Left lung (tissue), 10 donors: Measurements from ENCODE around the gene GNS. TPM values are rescaled to one million over a fixed set of nuclear protein-coding genes. Genes with fewer than 3 reads are reported as not detected.

Experiments
- ATAC-seq: fragments of 200-7000 bp; cut with Tn5 transposase; one replicate; pipeline ENCODE4 v1.9.1; 2020; ENCODE audit warnings: moderate library complexity
- DNase-seq, 4 donors: peaks; one replicate each; pipeline ENCODE4 v3.0.0-alpha.2; 2013 to 2020
- H3K27ac ChIP-seq, 2 donors: fragments of 200-600 bp; sonication (generic) in 1 of 2; one replicate each; pipeline versions ENCODE4 v1.5.0 to v1.8.0; 2020 to 2021
- H3K27me3 ChIP-seq, 2 donors: fragments of 200-600 bp; sonication (generic) in 1 of 2; one replicate each; pipeline versions ENCODE4 v1.5.0 to v1.8.0; 2020 to 2021
- H3K36me3 ChIP-seq, 2 donors: fragments of 200-600 bp; sonication (generic) in 1 of 2; one replicate each; pipeline versions ENCODE4 v1.5.0 to v1.8.0; 2020 to 2021
- H3K4me1 ChIP-seq, 2 donors: fragments of 200-600 bp; one replicate each; pipeline ENCODE4 v1.8.0; 2021
- H3K4me3 ChIP-seq, 2 donors: fragments of 200-600 bp; sonication (generic) in 1 of 2; one replicate each; pipeline versions ENCODE4 v1.5.0 to v1.8.0; 2020 to 2021; ENCODE audit warnings: mild to moderate bottlenecking in 1 of 2
- H3K9me3 ChIP-seq, 2 donors: fragments of 200-600 bp; sonication (generic) in 1 of 2; one replicate each; pipeline versions ENCODE4 v1.5.0 to v1.8.0; 2020 to 2021
- CTCF ChIP-seq, 2 donors: fragments of 200-600 bp; sonication (generic) in 1 of 2; IDR thresholded peaks; one replicate each; pipeline versions ENCODE4 v1.5.0 to v1.8.0; 2021; ENCODE audit warnings: antibody characterized with exemption in 2 of 2
- intact Hi-C, 2 donors: fragments of 100-400 bp; cut with DNase I; formaldehyde crosslinking; loops; one replicate each; pipeline versions ENCODE4 v1.11.2 to v1.14.2; 2022
- polyA plus RNA-seq, 6 donors: library from polyadenylated mRNA; unstranded; fragments of 120-200 nt; gene quantifications; one replicate each; pipeline ENCODE4 v1.2.1, GENCODE V29; 2013; ENCODE audit not compliant: insufficient read length in 6 of 6
- total RNA-seq, 2 donors: library from RNA; stranded (reverse); fragmentation: NEBNext Ultra II Directional; extraction: Animal tissue kit (Norgen Biotek cat#: 25700); gene quantifications; one replicate each; pipeline ENCODE4 v1.2.1, GENCODE V29; 2021
- donor health status: DM: no; HTN: yes; CAD: no.
- donor health status: DM: no; HTN: no; CAD: no.

GNS gene
- total and polyA plus RNA-seq, 8 donors, result 77.3 to 196 (median 96.0) TPM

- DNase-seq (no peak), ATAC-seq (peak; percentile 10)
- peaks cover 0 to 37% of the 10 kb centered on the region in 2 donors for H3K36me3 ChIP-seq
- no peaks in the 10 kb centered on the region for H3K9me3 ChIP-seq
- no peak overlapping the region for H3K4me3 ChIP-seq
- intact Hi-C loops, result no loop called here
- TF ChIP-seq CTCF (IDR thresholded peaks at IDR 0.05), result no peak
- H3K4me1 ChIP-seq, result peaks cover 7 to 92% of the 10 kb centered on the region in 2 donors
- no peaks in the 10 kb centered on the region for H3K27me3 ChIP-seq
- peak overlapping the region; percentile 28 to 57 for H3K27ac ChIP-seq
Measured at GRCh38 chr12:64752833-64753238, 6.4 kb downstream of the GNS start.

- Histone ChIP-seq H3K36me3 (peaks cover 0 to 44% of the 10 kb centered on the region in 2 donors), H3K4me3 (no peak overlapping the region), H3K4me1 (peaks cover 4 to 92% of the 10 kb centered on the region in 2 donors), H3K9me3 (no peaks in the 10 kb centered on the region), H3K27me3 (no peaks in the 10 kb centered on the region), H3K27ac (peak overlapping the region in 1 of 2 donors; percentile 57)
- TF ChIP-seq CTCF (IDR thresholded peaks at IDR 0.05), result no peak
- no peak for ATAC-seq
- intact Hi-C loops, result no loop called here
- no peak for DNase-seq
Measured at GRCh38 chr12:64752032-64752431, 7.2 kb downstream of the GNS start.

DNA sequence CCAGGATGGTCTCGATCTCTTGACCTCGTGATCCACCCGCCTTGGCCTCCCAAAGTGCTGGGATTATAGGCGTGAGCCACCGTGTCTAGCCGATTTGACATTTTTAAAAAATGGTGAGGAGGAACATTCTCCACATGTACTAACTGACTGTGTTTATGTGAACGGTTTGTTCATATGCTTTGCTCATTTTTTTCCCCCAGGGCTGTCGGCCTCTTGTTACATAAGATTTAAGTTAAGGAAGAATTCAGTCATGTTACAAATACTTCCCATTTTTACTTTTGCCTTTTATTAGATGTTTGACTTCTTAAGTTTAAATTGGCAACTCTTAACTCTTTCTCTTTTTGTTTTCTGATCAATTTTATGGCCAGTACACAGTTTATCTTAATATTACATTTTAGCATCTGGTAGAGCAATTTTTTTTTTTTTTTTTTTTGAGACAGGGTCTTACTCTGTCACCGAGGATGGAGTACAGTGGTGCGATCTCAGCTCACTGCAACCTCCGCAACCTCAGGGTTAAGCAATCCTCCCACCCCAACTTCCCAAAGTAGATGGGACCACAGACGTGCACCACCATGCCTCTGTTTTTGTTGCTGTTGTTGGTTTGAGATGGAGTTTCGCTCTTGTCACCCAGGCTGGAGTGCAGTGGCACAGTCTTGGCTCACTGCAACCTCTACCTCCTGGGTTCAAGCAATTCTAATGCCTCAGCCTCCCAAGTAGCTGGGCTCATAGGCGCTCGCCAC is 9.6 kb downstream of the GNS start:
- DNase-seq (peak in 1 of 4 donors; percentile 47), ATAC-seq (peak; percentile 29)
- TF ChIP-seq CTCF (IDR thresholded peaks at IDR 0.05), result no peak
- intact Hi-C loops, result no loop called here
- H3K36me3 ChIP-seq, result peaks cover 0 to 57% of the 10 kb centered on the region in 2 donors
- no peaks in the 10 kb centered on the region for H3K9me3 ChIP-seq
- H3K4me1 ChIP-seq, result peaks cover 6 to 92% of the 10 kb centered on the region in 2 donors
- H3K27me3 ChIP-seq, result no peaks in the 10 kb centered on the region
- H3K4me3 ChIP-seq, result no peak overlapping the region
- H3K27ac ChIP-seq, result peak overlapping the region in 1 of 2 donors; percentile 80

DNA sequence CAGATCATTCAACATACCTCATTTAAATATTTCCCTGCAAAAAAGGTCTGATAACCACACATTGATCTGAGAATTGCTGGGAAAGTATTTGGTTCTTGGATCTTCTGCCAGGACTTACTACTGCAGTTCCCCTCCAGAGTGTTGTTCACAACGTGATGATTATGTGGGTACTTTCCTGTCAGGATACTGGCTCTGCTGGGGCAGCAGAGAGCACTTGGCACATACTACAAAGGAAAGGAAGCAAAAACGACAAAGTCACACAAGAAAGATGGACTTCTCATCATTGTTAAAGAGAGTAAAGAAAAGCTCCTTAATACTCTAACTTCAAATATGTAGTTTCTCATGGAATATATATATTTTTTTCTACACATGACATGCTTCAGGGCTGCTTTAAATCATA is 11.5 kb downstream of the GNS start:
- Histone ChIP-seq H3K4me3 (no peak overlapping the region), H3K27me3 (no peaks in the 10 kb centered on the region), H3K4me1 (peaks cover 6 to 85% of the 10 kb centered on the region in 2 donors), H3K27ac (peak overlapping the region in 1 of 2 donors; percentile 80), H3K36me3 (peaks cover 0 to 73% of the 10 kb centered on the region in 2 donors), H3K9me3 (no peaks in the 10 kb centered on the region)
- ATAC-seq (no peak), DNase-seq (no peak)
- no peak for TF ChIP-seq CTCF (IDR thresholded peaks at IDR 0.05)
- intact Hi-C loops, result no loop called here

GRCh38 chr12:64746663-64747062 is 12.5 kb downstream of the GNS start:
- H3K9me3 ChIP-seq, result no peaks in the 10 kb centered on the region
- peak overlapping the region in 1 of 2 donors; percentile 80 for H3K27ac ChIP-seq

More at GRCh38 chr12:64746663-64747062, 12.5 kb downstream of the GNS start:
- H3K4me1 ChIP-seq, result peaks cover 6 to 79% of the 10 kb centered on the region in 2 donors
- no peak for DNase-seq
- no peaks in the 10 kb centered on the region for H3K27me3 ChIP-seq
- H3K4me3 ChIP-seq, result no peak overlapping the region
- no peak for TF ChIP-seq CTCF (IDR thresholded peaks at IDR 0.05)
- H3K36me3 ChIP-seq, result peaks cover 0 to 81% of the 10 kb centered on the region in 2 donors
- intact Hi-C loops, result no loop called here
- no peak for ATAC-seq
